Lower leg skin (tissue), 4 donors: Measurements from ENCODE around the gene EPHA4. TPM values are rescaled to one million over a fixed set of nuclear protein-coding genes. Genes with fewer than 3 reads are reported as not detected.

Source experiments
- DNase-seq, 2 donors: peaks; one replicate each; pipeline ENCODE4 v3.0.0-alpha.2; 2019; ENCODE audit warnings: low spot score in 2 of 2
- H3K4me3 ChIP-seq: fragments of 200-600 bp; sonication (generic); 2 replicates; pipeline ENCODE4 v1.5.1; 2017; ENCODE audit warnings: mild to moderate bottlenecking, low read depth; ENCODE audit not compliant: poor library complexity, severe bottlenecking
- CTCF ChIP-seq, 3 donors: fragments of 450-650 bp; IDR thresholded peaks; one replicate each; pipeline ENCODE4 v1.5.1; 2016; ENCODE audit warnings: antibody characterized with exemption in 3 of 3, mild to moderate bottlenecking in 3 of 3, moderate library complexity in 2 of 3
- POLR2A ChIP-seq, 2 donors: fragments of 450-650 bp; IDR thresholded peaks; one replicate each; pipeline ENCODE4 v1.6.1; 2016 to 2017; ENCODE audit warnings: antibody characterized with exemption in 2 of 2, mild to moderate bottlenecking in 1 of 2, moderate library complexity in 1 of 2
- WGBS, 2 donors: methylation state at CpG; one replicate each; pipeline ENCODE4 v1.1.5; 2018; 5-methylcytosine and 5-hydroxymethylcytosine counted together
- intact Hi-C: fragments of 100-400 bp; cut with DNase I; formaldehyde crosslinking; loops from one replicate; pipeline ENCODE4 v1.15.0; 2023; ENCODE audit warnings: low total_unique reads
- total RNA-seq, 4 donors: library from RNA; depleted of rRNA; stranded (reverse); fragments of >200 nt; gene quantifications; one replicate each; pipeline ENCODE4 v1.1.0, GENCODE V29; 2016

EPHA4 gene
- total RNA-seq, 4 donors from 2014 or later: 35.2 to 63.1 (median 53.7) TPM

GRCh38 chr2:221581986-221582385 lies 9.9 kb upstream of the EPHA4 start:
- 92 to 93% methylated on average over 1 of the region's 1 CpG for WGBS, 2 donors
- intact Hi-C loops: no loop called here
- no peak for DNase-seq
- no peak overlapping the region for H3K4me3 ChIP-seq
- TF ChIP-seq CTCF (IDR thresholded peaks at IDR 0.05): no peak
- TF ChIP-seq POLR2A (IDR thresholded peaks at IDR 0.05): no peak

- H3K4me3 ChIP-seq: no peak overlapping the region
- WGBS, 2 donors: 20 to 22% methylated on average over 7 of the region's 7 CpGs
- TF ChIP-seq POLR2A (IDR thresholded peaks at IDR 0.05) (no peak), CTCF (IDR thresholded peaks at IDR 0.05) (no peak)
- DNase-seq: no peak
- intact Hi-C loops: loop anchor here (10.0 kb wide), 2 partner anchors 889 to 1409 kb away; no protein-coding TSS in a partner anchor
Observed at GRCh38 chr2:221574231-221574570, 2.1 kb upstream of the EPHA4 start.

- peak overlapping the region; percentile 46 for H3K4me3 ChIP-seq
- intact Hi-C loops: loop anchor here (10.0 kb wide), 2 partner anchors 889 to 1409 kb away; no protein-coding TSS in a partner anchor
- 0 to 1% methylated on average over 48 to 54 of the region's 63 CpGs for WGBS, 2 donors
- no peak for TF ChIP-seq POLR2A (IDR thresholded peaks at IDR 0.05)
- TF ChIP-seq CTCF (IDR thresholded peaks at IDR 0.05): peak in 2 of 3 donors; percentile 67 to 91
- DNase-seq: peak; percentile 81 to 98
Observed at GRCh38 chr2:221573430-221574230, 1.5 kb upstream of the EPHA4 start.

GRCh38 chr2:221572821-221573429 lies 821 bp upstream of the EPHA4 start:
- TF ChIP-seq POLR2A (IDR thresholded peaks at IDR 0.05) (no peak), CTCF (IDR thresholded peaks at IDR 0.05) (no peak)
- peak; percentile 36 to 92 for DNase-seq

GRCh38 chr2:221571551-221572218 lies 419 bp downstream of the EPHA4 start:
- intact Hi-C loops: loop anchor here (10.0 kb wide), 2 partner anchors 887 to 1407 kb away; no protein-coding TSS in a partner anchor
- WGBS, 2 donors: 1% methylated on average over 53 to 60 of the region's 61 CpGs
- peak in 1 of 2 donors; percentile 88 for DNase-seq
- no peak for TF ChIP-seq POLR2A (IDR thresholded peaks at IDR 0.05)
- no peak for TF ChIP-seq CTCF (IDR thresholded peaks at IDR 0.05)
- H3K4me3 ChIP-seq: peak overlapping the region; percentile 70

More at GRCh38 chr2:221572821-221573429, 821 bp upstream of the EPHA4 start:
- 1 to 2% methylated on average over 19 to 21 of the region's 42 CpGs for WGBS, 2 donors
- intact Hi-C loops: loop anchor here (10.0 kb wide), 2 partner anchors 888 to 1408 kb away; no protein-coding TSS in a partner anchor
- peak overlapping the region; percentile 46 for H3K4me3 ChIP-seq
